ENCODE results near the gene MCU.
"Not testable (repeated sequence)": the region's sequence is repeated elsewhere in the genome, so short reads cannot be mapped to it uniquely, and the experiment has no call there.

The MCU gene

GRCh38 chr10:72691863-72692743, at the start of gene MCU:
Gene MCU, plus strand, starts transcription at chr10:72692143. Its CDS starts 9 bp downstream, at chr10:72692152.
- peak; percentile 85 to 87 for DNase-seq (ENCODE audit: low read depth in 2 of 2)

- DNase-seq (ENCODE audit: low read depth in 2 of 2), result no peak
Measured at GRCh38 chr10:72642318-72642717, 49.6 kb upstream of the MCU start.

DNA sequence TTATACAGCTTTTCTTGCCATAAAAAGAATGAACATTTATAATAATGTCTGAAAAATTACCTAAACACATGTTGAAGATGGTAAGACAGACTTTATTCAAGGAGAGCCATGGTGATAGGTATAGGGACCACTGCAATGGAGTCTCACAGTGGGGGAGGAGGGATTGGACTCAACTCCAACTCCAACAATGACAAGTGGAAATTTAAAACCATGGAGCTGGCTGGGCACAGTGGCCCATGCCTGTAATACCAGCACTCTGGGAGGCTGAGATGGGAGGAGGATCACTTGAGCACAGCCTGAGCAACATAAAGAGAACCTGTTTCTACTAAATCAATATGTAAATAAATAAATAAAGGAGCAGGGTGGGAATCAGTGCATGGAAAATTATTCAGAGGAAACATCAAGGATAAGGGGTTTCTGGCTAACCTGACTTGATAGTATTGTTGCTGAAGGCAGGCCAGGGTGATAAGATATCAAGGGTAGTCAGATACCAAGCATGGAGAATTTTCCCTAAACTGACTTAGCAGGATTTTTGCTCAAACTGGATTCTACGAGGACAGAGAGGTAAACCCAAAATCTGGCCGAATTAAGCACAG, 46.6 kb upstream of the MCU start:
- DNase-seq (ENCODE audit: low read depth in 2 of 2), result no peak

DNA sequence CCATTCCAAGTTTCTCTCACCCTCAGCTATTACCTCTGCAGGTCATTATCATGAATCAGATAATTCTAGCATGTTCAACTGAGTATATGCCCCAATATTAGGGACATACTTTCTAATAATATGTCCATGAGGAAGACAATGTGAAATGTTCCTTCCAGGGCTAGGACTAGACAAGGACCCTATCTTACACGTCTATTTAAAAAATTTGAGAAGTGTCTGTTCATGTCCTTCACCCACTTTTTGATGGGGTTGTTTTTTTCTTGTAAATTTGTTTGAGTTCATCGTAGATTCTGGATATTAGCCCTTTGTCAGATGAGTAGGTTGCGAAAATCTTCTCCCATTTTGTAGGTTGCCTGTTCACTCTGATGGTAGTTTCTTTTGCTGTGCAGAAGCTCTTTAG, 45.0 kb upstream of the MCU start:
- not testable (repeated sequence) for DNase-seq (ENCODE audit: low read depth in 2 of 2)

DNA sequence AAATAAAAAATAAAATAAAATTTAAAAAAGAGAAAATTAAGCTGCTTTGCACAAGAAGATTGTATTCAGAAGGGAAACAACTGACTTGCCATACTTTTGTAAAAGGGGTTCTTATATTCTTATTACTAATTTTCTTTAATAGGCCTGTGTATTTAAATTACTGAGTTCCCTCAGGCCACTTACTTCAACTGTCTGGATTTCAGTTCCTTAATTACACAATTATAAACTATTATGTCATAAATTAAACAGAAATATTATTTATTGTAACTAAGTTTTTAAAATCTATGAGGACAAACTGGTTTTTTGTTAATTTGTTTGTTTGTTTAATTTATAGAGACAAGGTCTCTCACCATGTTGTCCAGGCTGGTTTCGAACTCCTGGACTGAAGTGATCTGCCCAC, 43.6 kb upstream of the MCU start:
- DNase-seq (ENCODE audit: low read depth in 2 of 2), result no peak

DNA sequence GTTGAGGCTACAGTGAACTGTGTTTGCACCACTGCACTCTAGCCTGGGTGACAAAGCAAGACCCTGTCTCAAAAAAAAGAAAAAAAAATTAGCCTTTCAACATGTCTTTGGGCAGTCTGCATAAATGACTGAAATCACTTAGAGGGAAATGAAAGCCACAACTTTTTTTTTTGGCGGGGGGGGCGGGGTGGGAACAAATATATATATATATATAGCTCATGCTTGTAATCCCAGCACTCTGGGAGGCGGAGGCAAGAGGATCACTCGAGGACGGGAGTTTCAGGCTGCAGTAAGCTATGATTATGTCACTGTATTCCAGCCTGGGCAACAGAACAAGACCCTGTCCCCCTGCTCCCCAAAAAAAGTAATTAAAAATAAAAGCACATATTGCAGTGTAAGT, 42.7 kb upstream of the MCU start:
- no peak for DNase-seq (ENCODE audit: low read depth in 2 of 2)

DNA sequence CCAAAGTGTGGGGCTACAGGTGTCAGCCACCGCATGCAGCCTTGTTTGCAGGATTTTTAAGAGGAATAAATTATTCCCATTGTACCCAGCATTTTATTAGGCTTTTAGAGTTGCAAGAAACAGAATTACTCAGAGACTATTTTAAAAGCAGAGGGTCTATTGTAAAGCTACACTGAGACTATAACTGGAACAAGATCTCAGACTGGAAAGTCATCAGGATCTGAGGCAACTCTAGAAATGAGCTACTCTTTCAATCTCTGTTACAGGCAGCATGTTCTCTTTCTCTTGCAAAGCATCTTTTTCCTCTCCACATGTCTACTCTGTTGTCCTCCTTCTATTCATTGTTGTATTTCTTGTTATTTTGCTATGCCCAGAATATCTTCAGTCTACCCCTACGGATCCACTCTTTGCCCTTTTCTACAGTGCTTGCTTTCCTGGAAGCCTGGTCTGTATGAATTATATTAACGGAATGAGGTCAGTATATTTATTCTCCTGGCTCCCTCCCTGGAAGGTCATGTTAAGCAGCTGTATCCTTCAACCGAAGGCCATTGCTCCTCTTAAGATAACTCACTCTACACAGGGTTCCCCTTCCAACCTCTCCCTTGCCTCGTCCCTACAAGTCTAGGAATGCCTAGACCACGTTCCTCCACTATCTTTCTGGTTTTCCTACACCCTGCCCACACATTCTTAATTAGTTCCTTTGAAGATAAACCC, 38.4 kb upstream of the MCU start:
- DNase-seq (ENCODE audit: low read depth in 2 of 2), result no peak

DNA sequence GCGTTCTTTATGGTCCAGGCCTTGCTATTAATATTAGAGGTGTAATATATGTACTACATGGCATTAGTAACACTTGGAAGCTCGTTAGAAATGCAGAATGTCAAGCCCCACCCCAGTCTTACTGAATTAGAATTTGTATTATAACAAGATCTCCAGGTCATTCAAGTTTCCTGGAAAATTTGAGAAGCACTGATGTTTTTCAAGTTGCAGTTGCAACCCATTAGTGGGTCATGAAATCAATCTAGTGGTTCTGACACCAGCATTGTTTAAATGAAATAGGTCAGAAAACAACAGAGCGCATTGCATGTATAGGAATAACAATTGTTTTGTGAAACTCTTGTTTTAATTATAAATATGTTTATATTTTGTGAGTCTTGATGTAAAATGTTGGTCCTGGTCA, 37.2 kb upstream of the MCU start:
- DNase-seq (ENCODE audit: low read depth in 2 of 2), result no peak

- DNase-seq (ENCODE audit: low read depth in 2 of 2), result no peak
Measured at GRCh38 chr10:72658696-72659400, 33.1 kb upstream of the MCU start.

GRCh38 chr10:72659694-72660093, 32.2 kb upstream of the MCU start:
- DNase-seq (ENCODE audit: low read depth in 2 of 2), result no peak

DNA sequence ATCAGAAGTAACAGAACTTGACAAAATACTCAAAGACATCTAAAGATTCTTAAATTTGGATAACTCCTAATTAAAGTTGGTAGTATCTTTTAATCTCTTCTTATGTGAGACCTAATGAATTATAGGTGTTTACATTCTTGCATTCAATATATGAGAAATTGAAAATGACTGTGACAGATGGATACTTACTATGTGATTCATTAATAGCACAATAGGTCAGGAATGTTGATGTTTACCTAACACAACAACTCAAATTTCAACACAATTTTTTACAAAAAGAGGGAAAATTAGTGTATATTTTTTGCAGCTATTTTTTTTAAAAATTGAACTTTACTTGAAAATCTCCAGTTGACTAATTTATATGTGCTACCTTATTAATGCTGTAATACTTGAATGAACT, 31.7 kb upstream of the MCU start:
- DNase-seq (ENCODE audit: low read depth in 2 of 2), result no peak

DNA sequence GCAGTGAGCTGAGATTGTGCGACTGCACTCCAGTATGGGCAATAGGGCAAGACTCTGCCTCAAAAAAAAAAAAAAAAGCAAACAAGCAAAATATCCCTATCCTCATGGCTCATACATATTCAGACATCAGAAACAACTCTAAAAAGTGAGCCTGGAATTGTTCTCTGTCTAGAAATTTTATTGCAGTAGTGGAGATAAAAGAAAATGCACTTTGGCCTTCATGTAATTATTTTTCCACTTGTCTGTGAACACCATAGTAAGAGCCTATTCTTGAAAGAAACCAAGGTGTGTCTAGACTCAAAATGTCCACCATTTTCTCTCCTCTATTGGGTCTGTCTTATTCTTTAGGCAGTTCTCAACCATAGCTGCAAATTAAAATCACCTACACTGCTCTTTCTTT, 30.5 kb upstream of the MCU start:
- no peak for DNase-seq (ENCODE audit: low read depth in 2 of 2)

DNA sequence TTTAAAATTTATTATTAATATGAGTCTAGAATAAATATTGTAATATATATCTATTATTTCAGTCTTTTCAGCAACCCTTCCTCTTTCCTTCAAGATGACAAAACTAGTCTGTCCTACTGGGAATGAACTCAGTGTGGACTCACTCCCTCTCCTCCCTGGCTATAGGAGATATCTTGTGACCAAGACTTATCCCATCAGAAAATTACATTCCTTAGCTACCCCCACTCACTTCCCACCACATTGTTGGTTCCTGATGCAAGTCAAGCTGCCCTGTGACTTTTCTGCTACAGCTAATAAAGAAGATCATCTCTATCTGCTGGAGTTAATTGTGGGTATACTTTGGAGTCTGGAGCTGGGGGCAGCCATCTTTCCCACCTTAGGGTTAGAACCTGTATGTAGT, 28.0 kb upstream of the MCU start:
- DNase-seq (ENCODE audit: low read depth in 2 of 2), result no peak

GRCh38 chr10:72665925-72666324, 26.0 kb upstream of the MCU start:
- no peak for DNase-seq (ENCODE audit: low read depth in 2 of 2)

GRCh38 chr10:72667207-72667864, 24.6 kb upstream of the MCU start:
- DNase-seq (ENCODE audit: low read depth in 2 of 2), result no peak

DNA sequence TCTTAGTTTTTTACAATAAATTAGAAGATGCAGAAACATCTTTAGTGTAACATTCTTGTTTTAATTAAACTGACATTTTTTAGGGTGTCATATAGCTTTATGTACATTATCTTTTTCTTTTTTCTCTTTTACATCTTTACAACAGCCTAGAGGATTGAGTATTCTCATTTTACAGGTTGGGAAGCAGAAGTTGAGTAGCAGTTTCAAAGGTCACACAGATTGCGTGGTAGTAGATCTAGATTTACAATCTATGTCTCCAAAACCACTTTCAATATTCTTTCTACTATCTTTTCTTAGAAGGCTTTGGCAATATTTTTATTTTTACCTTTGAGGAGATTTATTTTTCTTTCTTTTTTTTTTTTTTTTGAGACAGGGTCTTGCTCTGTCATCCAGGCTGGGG, 18.7 kb upstream of the MCU start:
- no peak for DNase-seq (ENCODE audit: low read depth in 2 of 2)

GRCh38 chr10:72674174-72674573, 17.8 kb upstream of the MCU start:
- DNase-seq (ENCODE audit: low read depth in 2 of 2), result not testable (repeated sequence)

GRCh38 chr10:72679838-72680241, 12.1 kb upstream of the MCU start:
- DNase-seq (ENCODE audit: low read depth in 2 of 2), result no peak

- DNase-seq (ENCODE audit: low read depth in 2 of 2), result no peak
Measured at GRCh38 chr10:72682638-72683037, 9.3 kb upstream of the MCU start.

DNA sequence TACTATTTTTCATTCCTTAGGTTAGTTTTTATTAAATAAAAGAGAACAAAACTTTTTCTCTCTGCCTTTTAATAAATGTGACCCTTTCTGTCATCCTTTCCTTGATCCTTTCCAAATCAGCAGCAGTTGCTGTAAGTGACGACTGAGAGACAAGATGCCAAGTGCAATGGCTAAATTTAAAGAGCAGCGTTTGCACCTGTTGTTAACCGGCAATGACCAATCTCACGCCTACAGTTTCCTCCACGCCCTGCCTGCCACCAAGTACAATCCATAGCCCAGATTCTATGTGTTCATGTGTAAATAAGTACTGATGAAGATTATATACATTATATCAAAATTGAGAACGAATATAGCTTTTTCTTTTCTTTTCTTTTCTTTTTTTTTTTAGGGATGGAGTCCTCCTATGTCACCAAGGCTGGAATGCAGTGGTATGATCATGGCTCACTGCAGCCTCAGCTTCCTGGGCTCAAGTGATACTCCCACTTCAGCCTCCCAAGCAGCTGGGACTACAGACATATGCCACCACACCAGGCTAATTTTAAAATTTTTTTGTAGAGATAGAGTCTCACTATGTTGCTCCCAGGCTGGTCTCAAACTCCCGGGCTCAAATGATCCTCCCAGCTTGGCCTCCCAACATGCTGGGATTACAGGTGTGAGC, 6.5 kb upstream of the MCU start:
- no peak for DNase-seq (ENCODE audit: low read depth in 2 of 2)

GRCh38 chr10:72686430-72686829, 5.5 kb upstream of the MCU start:
- DNase-seq (ENCODE audit: low read depth in 2 of 2), result not testable (repeated sequence)

Measured in stimulated activated CD8-positive, alpha-beta memory T cell treated with anti-CD3 and anti-CD28 coated beads, Interleukin-7, amount 100 ng/mL, for 4 hours (primary cell).